PC-3 (cell line): ENCODE data around the gene ABCF1. TPM values are rescaled to one million over a fixed set of nuclear protein-coding genes. Genes with fewer than 3 reads are reported as not detected.
A peak's percentile ranks its signal among the peaks of the same experiment; 100 is the strongest.

Experiments
- ATAC-seq: fragments of 200-7000 bp; cut with Tn5 transposase; 2 replicates; pipeline ENCODE4 v1.9.1; 2020; ENCODE audit warnings: mild to moderate bottlenecking, moderate library complexity
- BruUV-seq: library from RNA; stranded (reverse); fragments of 400-500 nt; replicated peaks from 2 replicates; lab custom pipeline; 2021; lab: Mats Ljungman, UMichigan
- CTCF ChIA-PET: fragments of 300-600 bp; sonication (Branson Sonifier 250); formaldehyde crosslinking; loops from one replicate; lab custom pipeline; 2022; ENCODE audit warnings: antibody characterized with exemption; lab: Charles Lee
- POLR2A ChIA-PET: fragments of 300-600 bp; sonication (Branson Sonifier 250); formaldehyde crosslinking; loops from one replicate; lab custom pipeline; 2022; ENCODE audit warnings: antibody characterized with exemption; ENCODE audit not compliant: unreplicated experiment; lab: Charles Lee
- DNase-seq: peaks from one replicate; pipeline ENCODE4 v3.0.0-alpha.2; 2015
- H2AFZ ChIP-seq: fragments of 300-600 bp; sonication (generic); 2 replicates; pipeline ENCODE4 v1.6.0; 2016; ENCODE audit warnings: antibody characterized with exemption, low read length
- H3F3A ChIP-seq: fragments of 300-600 bp; sonication (generic); one replicate; pipeline ENCODE4 v1.6.0; 2017; ENCODE audit warnings: antibody characterized with exemption, low read length, control low read depth, mild to moderate bottlenecking; ENCODE audit not compliant: unreplicated experiment
- H3K27ac ChIP-seq: fragments of 300-600 bp; sonication (generic); 2 replicates; pipeline ENCODE4 v1.5.1; 2016; ENCODE audit warnings: mild to moderate bottlenecking, low read length
- H3K27me3 ChIP-seq: fragments of 300-600 bp; sonication (generic); 2 replicates; pipeline ENCODE4 v1.6.1; 2016; ENCODE audit warnings: low read length, mixed read lengths
- H3K36me3 ChIP-seq: fragments of 300-600 bp; sonication (generic); 2 replicates; pipeline ENCODE4 v1.6.1; 2016; ENCODE audit warnings: low read depth, mixed run types, low read length, mixed read lengths
- H3K4me1 ChIP-seq: fragments of 300-600 bp; sonication (generic); 2 replicates; pipeline ENCODE4 v1.5.1; 2016; ENCODE audit warnings: low read length; ENCODE audit not compliant: insufficient read depth
- H3K4me2 ChIP-seq: fragments of 300-600 bp; sonication (generic); 2 replicates; pipeline ENCODE4 v1.6.0; 2016; ENCODE audit warnings: low read length
- H3K4me3 ChIP-seq: fragments of 300-600 bp; sonication (generic); 2 replicates; pipeline ENCODE4 v1.5.1; 2016; ENCODE audit warnings: mild to moderate bottlenecking, low read length, mixed read lengths
- H3K79me2 ChIP-seq: fragments of 300-600 bp; sonication (generic); 2 replicates; pipeline ENCODE4 v1.6.1; 2017; ENCODE audit warnings: low read length, mixed read lengths
- H3K9ac ChIP-seq: fragments of 300-600 bp; sonication (generic); 2 replicates; pipeline ENCODE4 v1.6.0; 2016; ENCODE audit warnings: mild to moderate bottlenecking, low read length
- H3K9me2 ChIP-seq: fragments of 300-600 bp; sonication (generic); replicated peaks from 2 replicates; pipeline ENCODE4 v1.6.1; 2016; ENCODE audit warnings: mixed run types, low read length, mixed read lengths
- H3K9me3 ChIP-seq: fragments of 300-600 bp; sonication (generic); 2 replicates; pipeline ENCODE4 v1.6.1; 2016; ENCODE audit warnings: low read length, mixed read lengths
- H4K20me1 ChIP-seq: fragments of 300-600 bp; sonication (generic); 2 replicates; pipeline ENCODE4 v1.6.1; 2016; ENCODE audit warnings: low read length, mixed read lengths
- EZH2 ChIP-seq: fragments of 300-600 bp; sonication (generic); IDR thresholded peaks from one replicate; pipeline ENCODE4 v1.6.1; 2017; ENCODE audit warnings: antibody characterized with exemption, mild to moderate bottlenecking, low read length; ENCODE audit not compliant: unreplicated experiment
- EZH2phosphoT487 ChIP-seq: fragments of 300-600 bp; sonication (generic); IDR thresholded peaks from 2 replicates; pipeline ENCODE4 v1.6.1; 2018; ENCODE audit warnings: mild to moderate bottlenecking, antibody characterized with exemption, low read length, borderline replicate concordance
- intact Hi-C: fragments of 100-400 bp; cut with micrococcal nuclease; formaldehyde crosslinking; loops from 2 replicates; pipeline ENCODE4 v1.9.0; 2023
- microRNA-seq: library from miRNA; unstranded; fragments of <30 nt; microRNA quantifications from one replicate; pipeline ENCODE4 v1.1.0, GENCODE V29; 2020; ENCODE audit not compliant: unreplicated experiment
- total RNA-seq: library from RNA; depleted of rRNA; stranded (reverse); fragments of >200 nt; gene quantifications from 2 replicates; pipeline ENCODE4 v1.2.3, GENCODE V29; 2014; rRNA removed
- TF ChIP-seq, protein P1 (sequence below): fragments of 300-600 bp; sonication (generic); conservative IDR thresholded peaks from 2 replicates; pipeline ENCODE4 v1.5.1; 2017; ENCODE audit warnings: antibody characterized with exemption, low read depth, mild to moderate bottlenecking, low read length

ABCF1 gene
- total RNA-seq, 1 experiment from 2014 or later: 67.3 TPM

DNA sequence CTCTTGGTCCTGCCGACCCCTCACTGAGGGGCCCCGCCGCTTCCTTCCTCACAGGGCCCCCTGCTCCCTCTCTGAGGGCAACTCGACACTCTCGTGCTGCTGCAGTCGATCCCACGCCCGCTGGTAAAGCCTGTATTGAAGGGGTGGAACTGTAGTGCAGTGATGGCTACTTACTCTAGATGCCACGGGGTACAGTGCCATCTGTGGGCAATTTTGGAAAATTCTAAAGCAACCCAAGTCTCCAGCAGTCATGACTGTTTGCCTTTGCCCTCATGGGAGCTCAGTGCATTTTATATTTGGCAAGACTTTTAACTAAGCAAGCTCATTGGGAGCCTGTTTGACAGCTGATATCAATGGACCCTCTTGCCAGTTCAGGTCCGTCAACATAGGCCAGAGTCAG lies 69.2 kb downstream of the ABCF1 start:
- no TSS peak for BruUV-seq
- DNase-seq (peak; percentile 26), ATAC-seq (peak; percentile 80)
- Histone ChIP-seq H3K4me3 (no peak overlapping the region), H3K9me3 (no peaks in the 10 kb centered on the region), H3K36me3 (peaks cover 7% of the 10 kb centered on the region), H3K27ac (no peak overlapping the region), H3F3A (no peaks in the 10 kb centered on the region), H3K79me2 (no peaks in the 10 kb centered on the region), H2AFZ (no peak overlapping the region), H3K9me2 (no peaks in the 10 kb centered on the region), H3K4me2 (no peak overlapping the region), H3K27me3 (no peaks in the 10 kb centered on the region), H3K9ac (no peak overlapping the region), H4K20me1 (no peaks in the 10 kb centered on the region), H3K4me1 (no peaks in the 10 kb centered on the region)
- ChIA-PET POLR2A (no interaction called here), CTCF (interaction anchor here (0.6 kb wide), 1 partner anchor 90 kb away, joined by 3 read pairs; no protein-coding TSS in a partner anchor)
- TF ChIP-seq EZH2: no peak
- TF ChIP-seq, protein P1, sequence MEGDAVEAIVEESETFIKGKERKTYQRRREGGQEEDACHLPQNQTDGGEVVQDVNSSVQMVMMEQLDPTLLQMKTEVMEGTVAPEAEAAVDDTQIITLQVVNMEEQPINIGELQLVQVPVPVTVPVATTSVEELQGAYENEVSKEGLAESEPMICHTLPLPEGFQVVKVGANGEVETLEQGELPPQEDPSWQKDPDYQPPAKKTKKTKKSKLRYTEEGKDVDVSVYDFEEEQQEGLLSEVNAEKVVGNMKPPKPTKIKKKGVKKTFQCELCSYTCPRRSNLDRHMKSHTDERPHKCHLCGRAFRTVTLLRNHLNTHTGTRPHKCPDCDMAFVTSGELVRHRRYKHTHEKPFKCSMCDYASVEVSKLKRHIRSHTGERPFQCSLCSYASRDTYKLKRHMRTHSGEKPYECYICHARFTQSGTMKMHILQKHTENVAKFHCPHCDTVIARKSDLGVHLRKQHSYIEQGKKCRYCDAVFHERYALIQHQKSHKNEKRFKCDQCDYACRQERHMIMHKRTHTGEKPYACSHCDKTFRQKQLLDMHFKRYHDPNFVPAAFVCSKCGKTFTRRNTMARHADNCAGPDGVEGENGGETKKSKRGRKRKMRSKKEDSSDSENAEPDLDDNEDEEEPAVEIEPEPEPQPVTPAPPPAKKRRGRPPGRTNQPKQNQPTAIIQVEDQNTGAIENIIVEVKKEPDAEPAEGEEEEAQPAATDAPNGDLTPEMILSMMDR: peak; percentile 42; the same call in 1 of the 2 replicates
- intact Hi-C loops: no loop called here

DNA sequence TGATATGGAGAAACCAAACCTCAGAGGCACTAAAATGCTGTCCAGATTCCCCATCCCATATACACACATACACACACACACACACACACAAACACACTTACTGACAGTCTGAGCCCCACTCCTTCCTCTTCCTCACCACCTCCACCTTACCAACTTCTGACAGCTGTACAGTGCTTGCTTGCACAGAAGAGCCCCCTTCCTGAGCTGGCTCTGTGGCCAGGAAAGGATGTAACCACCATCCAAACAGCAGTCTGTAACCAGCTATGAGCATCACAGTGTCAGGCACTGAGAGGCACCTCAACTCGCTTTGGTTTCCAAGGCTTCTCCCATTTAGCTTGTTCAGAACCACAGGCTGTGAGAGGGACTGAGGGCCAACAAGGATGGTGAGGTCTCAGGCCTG lies 69.8 kb downstream of the ABCF1 start:
- DNase-seq: no peak
- ATAC-seq: no peak
- no peaks in the 10 kb centered on the region for H3K27me3 ChIP-seq
- H3K4me1 ChIP-seq: peaks cover under 1% of the 10 kb centered on the region; the same call in 1 of the 2 replicates
- H3F3A ChIP-seq: no peaks in the 10 kb centered on the region
- ChIA-PET POLR2A (no interaction called here), CTCF (interaction anchor here (0.6 kb wide), 1 partner anchor 90 kb away, joined by 3 read pairs; no protein-coding TSS in a partner anchor)
- BruUV-seq: no TSS peak
- H3K79me2 ChIP-seq: peaks cover 5% of the 10 kb centered on the region; the same call in 1 of the 2 replicates
- no peak overlapping the region for H3K9ac ChIP-seq
- H3K4me3 ChIP-seq: no peak overlapping the region
- no peak overlapping the region for H3K4me2 ChIP-seq
- no peak overlapping the region for H3K27ac ChIP-seq
- no peaks in the 10 kb centered on the region for H4K20me1 ChIP-seq
- H3K9me2 ChIP-seq: no peaks in the 10 kb centered on the region
- TF ChIP-seq EZH2phosphoT487 (no peak), EZH2 (no peak)
- TF ChIP-seq, protein P1: no peak
- intact Hi-C loops: no loop called here
- no peaks in the 10 kb centered on the region for H3K9me3 ChIP-seq
- H3K36me3 ChIP-seq: peaks cover 7% of the 10 kb centered on the region
- H2AFZ ChIP-seq: no peak overlapping the region

Small RNA genes lying within 50 kb of the gene (microRNA-seq; reads per million reads assigned to microRNA genes)
- gene MIR877: 215 reads per million, percentile 70 among the genes with 10 or more reads in this experiment

Other genes starting within 250 kb of the ABCF1 start
- gene TRIM39, start 244.5 kb upstream of the ABCF1 start, total RNA-seq: 17.9 and 24.8 TPM in 2 replicates
- gene RPP21, start 226.3 kb upstream of the ABCF1 start, total RNA-seq: 151 and 161 TPM in 2 replicates
- 131 and 161 TPM in 2 replicates for gene HLA-E, start 81.9 kb upstream of the ABCF1 start, total RNA-seq
- 34.7 and 46.7 TPM in 2 replicates for gene GNL1, start 15.0 kb upstream of the ABCF1 start, total RNA-seq
- 4.8 and 6.1 TPM in 2 replicates for gene PRR3, start 14.1 kb upstream of the ABCF1 start, total RNA-seq
- 44.2 and 44.5 TPM in 2 replicates for gene PPP1R10, start 45.8 kb downstream of the ABCF1 start, total RNA-seq
- 69.9 and 91.0 TPM in 2 replicates for gene MRPS18B, start 46.4 kb downstream of the ABCF1 start, total RNA-seq
- 4.6 and 6.1 TPM in 2 replicates for gene ATAT1, start 55.4 kb downstream of the ABCF1 start, total RNA-seq
- 10.6 and 18.7 TPM in 2 replicates for gene C6orf136, start 75.7 kb downstream of the ABCF1 start, total RNA-seq
- gene DHX16, start 101.6 kb downstream of the ABCF1 start, total RNA-seq: 50.0 and 75.6 TPM in 2 replicates
- gene PPP1R18, start 115.2 kb downstream of the ABCF1 start, total RNA-seq: 49.9 and 76.0 TPM in 2 replicates
- 8.5 and 14.8 TPM in 2 replicates for gene NRM, start 119.5 kb downstream of the ABCF1 start, total RNA-seq
- gene MDC1, start 145.8 kb downstream of the ABCF1 start, total RNA-seq: 19.6 and 24.9 TPM in 2 replicates
- gene TUBB, start 148.9 kb downstream of the ABCF1 start, total RNA-seq: 1,245 and 1,398 TPM in 2 replicates
- 305 and 401 TPM in 2 replicates for gene FLOT1, start 171.2 kb downstream of the ABCF1 start, total RNA-seq
- gene IER3, start 173.1 kb downstream of the ABCF1 start, total RNA-seq: 1,173 and 1,198 TPM in 2 replicates